Spleen (tissue), 7 donors: ENCODE results near the gene CEP128.
"Not testable (repeated sequence)": the region's sequence is repeated elsewhere in the genome, so short reads cannot be mapped to it uniquely, and the experiment has no call there.

Source experiments
- CTCF ChIP-seq, 11 experiments: fragments of 200-600 bp in 7 of 11; fragments of 450-650 bp in 4 of 11; sonication (generic) in 4 of 11; IDR thresholded peaks in 8 of 11; conservative IDR thresholded peaks in 3 of 11; 1 replicate in 7 of 11; 2 replicates in 4 of 11; pipeline versions ENCODE4 v1.4.0 to v1.8.0; 2016 to 2021; ENCODE audit warnings: antibody characterized with exemption in 11 of 11, inconsistent platforms in 4 of 11, mild to moderate bottlenecking in 1 of 11
- POLR2A ChIP-seq, 3 donors: fragments of 450-650 bp; IDR thresholded peaks; one replicate each; pipeline ENCODE4 v1.5.1; 2017; ENCODE audit warnings: antibody characterized with exemption in 3 of 3, mild to moderate bottlenecking in 1 of 3
- donor health status: DM: no; HTN: no; CAD: no; lungs with moderate emphysema.
- donor health status: DM: no; HTN: no; CAD: no.
- donor health status: DM: no; HTN: no; CAD: no.

DNA sequence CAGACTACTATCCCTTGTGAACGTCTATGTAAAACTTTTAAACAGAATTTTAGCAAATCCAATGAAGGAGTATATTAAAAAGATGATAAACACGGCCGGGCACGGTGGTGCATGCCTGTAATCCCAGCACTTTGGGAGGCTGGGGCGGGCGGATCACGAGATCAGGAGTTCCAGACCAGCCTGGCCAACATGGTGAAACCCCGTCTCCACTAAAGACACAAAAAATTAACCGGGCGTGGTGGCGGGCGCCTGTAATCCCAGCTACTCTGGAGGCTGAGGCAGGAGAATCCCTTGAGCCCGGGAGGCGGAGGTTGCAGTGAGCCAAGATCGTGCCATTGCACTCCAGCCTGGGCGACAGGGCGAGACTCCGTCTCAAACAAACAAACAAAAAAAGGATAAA, 11.7 kb upstream of the CEP128 start:
- TF ChIP-seq CTCF (IDR thresholded peaks at IDR 0.05 in 8 of 11, conservative IDR thresholded peaks at IDR 0.05 in 3 of 11); POLR2A (IDR thresholded peaks at IDR 0.05): not testable (repeated sequence)
